Gastroesophageal sphincter (tissue), 3 donors: Measurements from ENCODE around the gene FBXW5.

Experiments used
- CTCF ChIP-seq, 4 experiments: fragments of 200-600 bp in 2 of 4; fragments of 450-650 bp in 2 of 4; sonication (generic) in 1 of 4; IDR thresholded peaks; one replicate each; pipeline ENCODE4 v1.5.1; 2017 to 2019; ENCODE audit warnings: antibody characterized with exemption in 4 of 4, mild to moderate bottlenecking in 2 of 4, moderate library complexity in 2 of 4
- POLR2AphosphoS5 ChIP-seq: sonication (generic); formaldehyde crosslinking; IDR thresholded peaks from one replicate; pipeline ENCODE4 v1.6.1; 2017; ENCODE audit warnings: antibody characterized with exemption

DNA sequence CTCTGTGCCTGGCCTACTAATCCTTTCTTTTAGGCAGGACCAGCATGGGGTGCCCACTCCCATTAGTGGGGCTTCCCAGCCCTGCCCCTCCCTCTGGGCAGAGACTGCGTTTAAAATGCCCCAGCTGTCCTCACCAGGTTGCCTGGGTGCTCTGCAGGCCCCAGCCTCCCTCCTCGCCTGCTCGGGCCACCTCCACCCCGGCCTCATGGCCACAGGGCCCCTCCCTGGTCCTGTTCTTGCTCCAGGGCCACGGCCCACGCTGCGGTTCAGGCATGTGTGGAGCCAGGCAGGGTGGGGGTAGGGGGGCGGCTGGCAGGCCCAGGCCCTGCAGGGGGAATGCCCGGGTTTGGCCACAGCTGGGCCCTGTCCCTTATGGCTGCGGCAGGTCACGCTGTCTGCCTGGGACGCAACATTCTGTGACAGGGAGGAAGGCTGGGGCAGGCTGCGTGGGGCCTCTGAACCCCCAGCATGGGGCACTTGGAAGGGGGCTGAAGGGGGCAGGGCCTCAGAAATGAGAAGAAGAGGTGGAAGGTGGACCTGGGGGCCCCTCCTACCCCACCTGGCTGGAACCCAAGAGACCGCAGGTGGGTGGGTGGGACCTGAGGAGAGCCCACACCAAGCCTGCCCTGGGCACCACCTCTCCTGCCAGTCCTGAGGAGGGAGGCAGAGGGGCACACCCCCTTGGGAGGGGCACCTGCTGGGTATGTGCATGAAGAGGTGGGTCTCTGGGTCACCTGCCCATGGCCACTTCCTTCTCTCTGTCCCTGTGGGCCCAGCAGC, 7.2 kb upstream of the FBXW5 start, which contains the start of gene LCN12:
- no peak for TF ChIP-seq POLR2AphosphoS5
- no peak for TF ChIP-seq CTCF (IDR thresholded peaks at IDR 0.05)
